Smooth muscle cell (in vitro differentiated cells): ENCODE data around the gene MRPL47. TPM values are rescaled to one million over a fixed set of nuclear protein-coding genes. Genes with fewer than 3 reads are reported as not detected.

Source experiments
- DNase-seq: peaks from one replicate; lab custom pipeline; 2025; ENCODE audit not compliant: unreplicated experiment; lab: John Stamatoyannopoulos, UW
- H2AFZ ChIP-seq: fragments of 200-600 bp; sonication (generic); 2 replicates; pipeline ENCODE4 v1.6.0; 2016; ENCODE audit warnings: antibody characterized with exemption, low read depth, mild to moderate bottlenecking
- H3F3A ChIP-seq: fragments of 200-600 bp; sonication (generic); 2 replicates; pipeline ENCODE4 v1.6.0; 2017; ENCODE audit warnings: antibody characterized with exemption, low read depth
- H3K27ac ChIP-seq: fragments of 200-600 bp; sonication (generic); 2 replicates; pipeline ENCODE4 v1.5.1; 2016; ENCODE audit warnings: low read depth, mild to moderate bottlenecking
- H3K27me3 ChIP-seq: fragments of 200-600 bp; sonication (generic); 2 replicates; pipeline ENCODE4 v1.6.1; 2016; ENCODE audit warnings: low read depth, mild to moderate bottlenecking
- H3K36me3 ChIP-seq: fragments of 200-600 bp; sonication (generic); 2 replicates; pipeline ENCODE4 v1.5.1; 2016; ENCODE audit warnings: low read depth
- H3K4me1 ChIP-seq: fragments of 200-600 bp; sonication (generic); 2 replicates; pipeline ENCODE4 v1.5.1; 2016; ENCODE audit warnings: low read depth
- H3K4me2 ChIP-seq: fragments of 200-600 bp; sonication (generic); 2 replicates; pipeline ENCODE4 v1.6.0; 2016; ENCODE audit warnings: mild to moderate bottlenecking
- H3K4me3 ChIP-seq: fragments of 200-600 bp; sonication (generic); 2 replicates; pipeline ENCODE4 v1.5.1; 2016; ENCODE audit warnings: mild to moderate bottlenecking
- H3K79me2 ChIP-seq: fragments of 200-600 bp; sonication (generic); 2 replicates; pipeline ENCODE4 v1.6.0; 2016; ENCODE audit warnings: low read depth, mild to moderate bottlenecking
- H3K9ac ChIP-seq: fragments of 200-600 bp; sonication (generic); 2 replicates; pipeline ENCODE4 v1.6.0; 2016; ENCODE audit warnings: low read depth
- H3K9me3 ChIP-seq: fragments of 200-600 bp; sonication (generic); replicated peaks from 2 replicates; pipeline ENCODE4 v1.5.1; 2016; ENCODE audit warnings: low read depth
- H4K20me1 ChIP-seq: fragments of 200-600 bp; sonication (generic); 2 replicates; pipeline ENCODE4 v1.6.0; 2016; ENCODE audit warnings: low read depth
- CTCF ChIP-seq: fragments of 200-600 bp; sonication (generic); IDR thresholded peaks from 2 replicates; pipeline ENCODE4 v1.5.1; 2017; ENCODE audit warnings: borderline replicate concordance, mild to moderate bottlenecking, antibody characterized with exemption; ENCODE audit not compliant: insufficient read depth, poor library complexity, severe bottlenecking
- WGBS: methylation state at CpG from one replicate; pipeline ENCODE4 v1.1.7; 2016; ENCODE audit warnings: low lambda C conversion rate; 5-methylcytosine and 5-hydroxymethylcytosine counted together
- polyA plus RNA-seq: library from polyadenylated mRNA; unstranded; fragments of >200 nt; fragmentation: Nextera tagmentation; extraction: Ambion mirVana; gene quantifications from 2 replicates; pipeline ENCODE4 v1.2.1, GENCODE V29; 2016
- total RNA-seq: library from RNA; depleted of rRNA; stranded (reverse); fragments of >200 nt; gene quantifications from 2 replicates; pipeline ENCODE4 v1.2.3, GENCODE V29; 2014

MRPL47 gene
- total and polyA plus RNA-seq, 2 experiments from 2014 or later: 79.7 to 85.8 TPM

- H2AFZ ChIP-seq: peak overlapping the region; percentile 8
- no peaks in the 10 kb centered on the region for H3K36me3 ChIP-seq
- H3K4me1 ChIP-seq: peaks cover under 1% of the 10 kb centered on the region
- no peak overlapping the region for H3K27ac ChIP-seq
- no peaks in the 10 kb centered on the region for H3K9me3 ChIP-seq
- H3K9ac ChIP-seq: no peak overlapping the region
- DNase-seq: no peak
- H3K27me3 ChIP-seq: no peaks in the 10 kb centered on the region
- 1% methylated on average over 3 of the region's 3 CpGs for WGBS
- H3K4me3 ChIP-seq: no peak overlapping the region
- no peak overlapping the region for H3K4me2 ChIP-seq
- no peaks in the 10 kb centered on the region for H4K20me1 ChIP-seq
- peaks cover 1% of the 10 kb centered on the region for H3K79me2 ChIP-seq
- TF ChIP-seq CTCF: peak; percentile 85
- H3F3A ChIP-seq: no peaks in the 10 kb centered on the region
These were observed 45.6 kb downstream of the MRPL47 start for GRCh38 chr3:179558742-179559364.

- no peaks in the 10 kb centered on the region for H3K4me1 ChIP-seq
- no peak for DNase-seq
- H3K9ac ChIP-seq: no peak overlapping the region
- H3K79me2 ChIP-seq: no peaks in the 10 kb centered on the region
- no peaks in the 10 kb centered on the region for H3K36me3 ChIP-seq
- no peak for TF ChIP-seq CTCF
- H3K27me3 ChIP-seq: no peaks in the 10 kb centered on the region
- H3K9me3 ChIP-seq: no peaks in the 10 kb centered on the region
- H4K20me1 ChIP-seq: no peaks in the 10 kb centered on the region
- H3K4me3 ChIP-seq: no peak overlapping the region
- H2AFZ ChIP-seq: peak overlapping the region; percentile 36
- no peaks in the 10 kb centered on the region for H3F3A ChIP-seq
- WGBS: 59% methylated on average over 4 of the region's 4 CpGs
- H3K27ac ChIP-seq: no peak overlapping the region
- H3K4me2 ChIP-seq: no peak overlapping the region
These were observed 52.9 kb downstream of the MRPL47 start for GRCh38 chr3:179551349-179552105.

- WGBS: 40% methylated on average over 2 of the region's 2 CpGs
- no peak for DNase-seq
- no peak overlapping the region for H2AFZ ChIP-seq
These were observed 57.6 kb downstream of the MRPL47 start for GRCh38 chr3:179546814-179547241.

More at GRCh38 chr3:179546814-179547241, 57.6 kb downstream of the MRPL47 start:
- H3K4me1 ChIP-seq: no peaks in the 10 kb centered on the region
- no peaks in the 10 kb centered on the region for H4K20me1 ChIP-seq
- H3F3A ChIP-seq: peaks cover 8% of the 10 kb centered on the region
- no peaks in the 10 kb centered on the region for H3K9me3 ChIP-seq
- no peak for TF ChIP-seq CTCF
- H3K79me2 ChIP-seq: no peaks in the 10 kb centered on the region
- no peaks in the 10 kb centered on the region for H3K27me3 ChIP-seq
- H3K36me3 ChIP-seq: no peaks in the 10 kb centered on the region
- H3K4me3 ChIP-seq: no peak overlapping the region
- H3K9ac ChIP-seq: no peak overlapping the region
- no peak overlapping the region for H3K4me2 ChIP-seq
- no peak overlapping the region for H3K27ac ChIP-seq
